Prostate gland (tissue), 2 donors: ENCODE measurements around the gene SPEM3. TPM values are rescaled to one million over a fixed set of nuclear protein-coding genes. Genes with fewer than 3 reads are reported as not detected.

Source experiments
- DNase-seq: peaks from one replicate; pipeline ENCODE4 v3.0.0-alpha.2; 2019; ENCODE audit warnings: low spot score
- H3K27ac ChIP-seq, 2 donors: fragments of 200-600 bp; sonication (generic); 2 replicates each; pipeline ENCODE4 v1.5.1; 2017 to 2019
- H3K27me3 ChIP-seq: fragments of 200-600 bp; sonication (generic); replicated peaks from 2 replicates; pipeline ENCODE4 v1.5.1; 2019; ENCODE audit not compliant: insufficient read depth
- H3K36me3 ChIP-seq, 2 donors: fragments of 200-600 bp; sonication (generic); 1 replicate in 1 of 2; 2 replicates in 1 of 2; pipeline versions ENCODE4 v1.5.1 to v1.8.1; 2017 to 2019
- H3K4me1 ChIP-seq: fragments of 200-600 bp; sonication (generic); replicated peaks from 2 replicates; pipeline ENCODE4 v1.5.1; 2019
- H3K4me3 ChIP-seq, 2 donors: fragments of 200-600 bp; sonication (generic); 2 replicates each; pipeline ENCODE4 v1.5.1; 2017 to 2019
- H3K9me3 ChIP-seq: fragments of 200-600 bp; sonication (generic); 2 replicates; pipeline ENCODE4 v1.5.1; 2017
- CTCF ChIP-seq, 4 experiments: fragments of 200-600 bp in 2 of 4; fragments of 450-650 bp in 2 of 4; sonication (generic) in 2 of 4; IDR thresholded peaks; 1 replicate in 3 of 4; 2 replicates in 1 of 4; pipeline ENCODE4 v1.5.1; 2016 to 2019; ENCODE audit warnings: antibody characterized with exemption in 4 of 4, mild to moderate bottlenecking in 2 of 4, moderate library complexity in 2 of 4
- POLR2A ChIP-seq: fragments of 450-650 bp; IDR thresholded peaks from one replicate; pipeline ENCODE4 v1.6.1; 2016; ENCODE audit warnings: antibody characterized with exemption, mild to moderate bottlenecking
- POLR2AphosphoS5 ChIP-seq: sonication (generic); formaldehyde crosslinking; IDR thresholded peaks from one replicate; pipeline ENCODE4 v1.6.1; 2017; ENCODE audit warnings: antibody characterized with exemption
- WGBS: methylation state at CpG from one replicate; pipeline ENCODE4 v1.1.5; 2018; 5-methylcytosine and 5-hydroxymethylcytosine counted together
- intact Hi-C: fragments of 100-400 bp; cut with DNase I; formaldehyde crosslinking; loops from one replicate; pipeline ENCODE4 v1.14.2; 2022
- total RNA-seq, 2 donors: library from RNA; depleted of rRNA; stranded (reverse); fragments of >200 nt; gene quantifications; one replicate each; pipeline ENCODE4 v1.1.0, GENCODE V29; 2016

Gene SPEM3
- total RNA-seq, 2 donors from 2014 or later: 0.09 to 0.11 TPM

GRCh38 chr17:7462474-7463371, 34.1 kb downstream of the SPEM3 start:
- DNase-seq: no peak
- Histone ChIP-seq H3K4me3 (no peak overlapping the region), H3K27me3 (no peaks in the 10 kb centered on the region), H3K36me3 (peaks cover 4 to 5% of the 10 kb centered on the region in 2 donors), H3K4me1 (no peaks in the 10 kb centered on the region), H3K27ac (no peak overlapping the region), H3K9me3 (no peaks in the 10 kb centered on the region)
- intact Hi-C loops: no loop called here
- no peak for TF ChIP-seq CTCF (IDR thresholded peaks at IDR 0.05)
- TF ChIP-seq POLR2AphosphoS5: no peak
- no peak for TF ChIP-seq POLR2A
- 87% methylated on average over 43 of the region's 44 CpGs for WGBS

- no peak overlapping the region for H3K4me3 ChIP-seq
- 85% methylated on average over 14 of the region's 14 CpGs for WGBS
- intact Hi-C loops: no loop called here
- no peaks in the 10 kb centered on the region for H3K4me1 ChIP-seq
- H3K36me3 ChIP-seq: peaks cover 4 to 5% of the 10 kb centered on the region in 2 donors
- no peaks in the 10 kb centered on the region for H3K27me3 ChIP-seq
- TF ChIP-seq POLR2A: no peak
- no peak for TF ChIP-seq POLR2AphosphoS5
- TF ChIP-seq CTCF (IDR thresholded peaks at IDR 0.05): no peak
- H3K9me3 ChIP-seq: no peaks in the 10 kb centered on the region
- no peak for DNase-seq
- H3K27ac ChIP-seq: no peak overlapping the region
These were observed 34.8 kb downstream of the SPEM3 start for GRCh38 chr17:7463372-7463846.

- DNase-seq: no peak
- no peaks in the 10 kb centered on the region for H3K4me1 ChIP-seq
- H3K9me3 ChIP-seq: no peaks in the 10 kb centered on the region
- WGBS: 64% methylated on average over 9 of the region's 9 CpGs
- no peak overlapping the region for H3K27ac ChIP-seq
- H3K36me3 ChIP-seq: peaks cover 4 to 5% of the 10 kb centered on the region in 2 donors
- intact Hi-C loops: no loop called here
- TF ChIP-seq CTCF (IDR thresholded peaks at IDR 0.05): no peak
- no peak for TF ChIP-seq POLR2A
- TF ChIP-seq POLR2AphosphoS5: no peak
- H3K4me3 ChIP-seq: no peak overlapping the region
- no peaks in the 10 kb centered on the region for H3K27me3 ChIP-seq
These were observed 35.4 kb downstream of the SPEM3 start for GRCh38 chr17:7464081-7464480.

- Histone ChIP-seq H3K4me3 (no peak overlapping the region), H3K36me3 (peaks cover 4 to 5% of the 10 kb centered on the region in 2 donors), H3K4me1 (no peaks in the 10 kb centered on the region), H3K9me3 (no peaks in the 10 kb centered on the region), H3K27me3 (no peaks in the 10 kb centered on the region), H3K27ac (peak overlapping the region in 1 of 2 donors; percentile 15)
- DNase-seq: no peak
- no peak for TF ChIP-seq POLR2A
- TF ChIP-seq POLR2AphosphoS5: no peak
- TF ChIP-seq CTCF (IDR thresholded peaks at IDR 0.05): no peak
- intact Hi-C loops: no loop called here
- 89% methylated on average over 33 of the region's 33 CpGs for WGBS
These were observed 37.1 kb downstream of the SPEM3 start for GRCh38 chr17:7465597-7466275.
